ENCODE results near the gene SWT1. TPM values are rescaled to one million over a fixed set of nuclear protein-coding genes. Genes with fewer than 3 reads are reported as not detected.

The SWT1 gene
- total and polyA plus RNA-seq, 9 of the 15 experiments (the other 6 are each of a cell fraction or from before 2014, with no cell fraction given) = 1.5 to 3.4 (median 2.3) TPM

DNA sequence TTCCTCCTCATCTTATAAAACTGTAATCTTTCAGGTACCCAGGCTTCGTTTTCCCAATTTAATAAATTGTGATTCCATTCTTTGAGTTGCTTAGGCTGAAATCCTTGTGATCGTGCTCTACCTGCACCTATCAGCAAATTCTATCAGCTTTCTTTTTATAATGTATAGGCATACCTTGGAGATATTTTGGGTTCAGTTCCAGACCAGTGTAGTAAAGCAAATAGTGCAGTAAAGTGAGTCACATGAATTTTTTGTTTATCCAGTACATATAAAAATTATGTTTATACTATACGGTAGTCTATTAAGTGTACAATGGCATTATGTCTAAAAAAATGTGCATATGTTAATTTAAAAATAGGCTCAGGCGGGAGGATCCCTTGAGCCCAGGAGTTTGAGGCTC, 5.5 kb downstream of the SWT1 start:
- Histone ChIP-seq H3K4me1 (replicated peaks in 1 of 2; ENCODE audit: control insufficient read depth in 2 of 2, insufficient read depth in 2 of 2, low read length in 2 of 2) (peaks cover under 1 to 4% of the 10 kb centered on the region in 2 experiments; a peak in 2 of 5 replicates), H3K9ac (ENCODE audit: insufficient read depth in 1 of 2, low read depth in 2 of 2, low read length in 2 of 2) (no peak overlapping the region), H3K4me2 (ENCODE audit: insufficient read depth, low read length) (no peak overlapping the region), H3K27ac (ENCODE audit: extremely low read depth, low read depth, low read length) (no peak overlapping the region), H3K9me3 (replicated peaks; ENCODE audit: control insufficient read depth, insufficient read depth, low read depth, low read length) (no peaks in the 10 kb centered on the region), H2AFZ (ENCODE audit: low read depth, low read length) (no peak overlapping the region), H3K9me1 (ENCODE audit: control insufficient read depth, insufficient read depth, low read length) (no peaks in the 10 kb centered on the region), H3K36me3 (ENCODE audit: control insufficient read depth, insufficient read depth, low read length) (no peaks in the 10 kb centered on the region), H3K27me3 (ENCODE audit: control insufficient read depth in 2 of 2, insufficient read depth in 2 of 2, low read length in 2 of 2) (no peaks in the 10 kb centered on the region), H3K79me2 (ENCODE audit: control insufficient read depth, insufficient read depth, low read length) (peaks cover 3% of the 10 kb centered on the region; the same call in 1 of the 3 replicates), H3K4me3 (no peak overlapping the region), H4K20me1 (replicated peaks; ENCODE audit: control insufficient read depth, insufficient read depth, low read length) (no peaks in the 10 kb centered on the region)
- ChIA-PET POLR2A (no interaction called here), CTCF (ENCODE audit: low intra/inter-chr PET ratio) (no interaction called here)
- in situ Hi-C loops (cut with MboI) = no loop called here
- BruUV-seq (replicated peaks) = no TSS peak
- no peak for FAIRE-seq
- TF ChIP-seq MAFF (IDR thresholded peaks at IDR 0.05; ENCODE audit: low read length) (no peak), HNRNPH1 (optimal IDR thresholded peaks at IDR 0.05; ENCODE audit: low read depth, low read length) (no peak), HOMEZ (CRISPR knock-in tag; IDR thresholded peaks at IDR 0.05) (no peak), BDP1 (IDR thresholded peaks at IDR 0.05; ENCODE audit: insufficient read depth, insufficient read length) (no peak), DEAF1 (CRISPR knock-in tag; IDR thresholded peaks at IDR 0.05) (no peak)
- TF ChIP-seq, protein P1, sequence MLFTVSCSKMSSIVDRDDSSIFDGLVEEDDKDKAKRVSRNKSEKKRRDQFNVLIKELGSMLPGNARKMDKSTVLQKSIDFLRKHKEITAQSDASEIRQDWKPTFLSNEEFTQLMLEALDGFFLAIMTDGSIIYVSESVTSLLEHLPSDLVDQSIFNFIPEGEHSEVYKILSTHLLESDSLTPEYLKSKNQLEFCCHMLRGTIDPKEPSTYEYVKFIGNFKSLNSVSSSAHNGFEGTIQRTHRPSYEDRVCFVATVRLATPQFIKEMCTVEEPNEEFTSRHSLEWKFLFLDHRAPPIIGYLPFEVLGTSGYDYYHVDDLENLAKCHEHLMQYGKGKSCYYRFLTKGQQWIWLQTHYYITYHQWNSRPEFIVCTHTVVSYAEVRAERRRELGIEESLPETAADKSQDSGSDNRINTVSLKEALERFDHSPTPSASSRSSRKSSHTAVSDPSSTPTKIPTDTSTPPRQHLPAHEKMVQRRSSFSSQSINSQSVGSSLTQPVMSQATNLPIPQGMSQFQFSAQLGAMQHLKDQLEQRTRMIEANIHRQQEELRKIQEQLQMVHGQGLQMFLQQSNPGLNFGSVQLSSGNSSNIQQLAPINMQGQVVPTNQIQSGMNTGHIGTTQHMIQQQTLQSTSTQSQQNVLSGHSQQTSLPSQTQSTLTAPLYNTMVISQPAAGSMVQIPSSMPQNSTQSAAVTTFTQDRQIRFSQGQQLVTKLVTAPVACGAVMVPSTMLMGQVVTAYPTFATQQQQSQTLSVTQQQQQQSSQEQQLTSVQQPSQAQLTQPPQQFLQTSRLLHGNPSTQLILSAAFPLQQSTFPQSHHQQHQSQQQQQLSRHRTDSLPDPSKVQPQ (CRISPR knock-in tag; IDR thresholded peaks at IDR 0.05; ENCODE audit: borderline replicate concordance) = no peak
- 50% methylated on average over 4 of the region's 4 CpGs for WGBS (ENCODE audit: insufficient coverage, low coverage, missing lambda C conversion rate)
- intact Hi-C loops (cut with micrococcal nuclease) = no loop called here
- no peak for DNase-seq (ENCODE audit: extremely low read depth in 1 of 4, low spot score in 3 of 4)
- ATAC-seq = no peak
